Neutrophil (primary cell): ENCODE measurements around the gene NYAP2.

Experiments
- H3K27ac ChIP-seq: fragments of 200-600 bp; sonication (generic); 2 replicates; pipeline ENCODE4 v1.5.1; 2016; ENCODE audit warnings: mild to moderate bottlenecking, moderate library complexity
- H3K27me3 ChIP-seq: fragments of 200-600 bp; sonication (generic); 2 replicates; pipeline ENCODE4 v1.6.0; 2016; ENCODE audit warnings: mild to moderate bottlenecking
- H3K36me3 ChIP-seq: fragments of 200-600 bp; sonication (generic); 2 replicates; pipeline ENCODE4 v1.5.1; 2017
- H3K4me1 ChIP-seq, 2 experiments: fragments of 200-600 bp in 1 of 2; sonication (generic) in 1 of 2; 1 replicate in 1 of 2; 2 replicates in 1 of 2; pipeline versions ENCODE4 v1.5.1 to v1.6.1; 2013 to 2016; ENCODE audit warnings: low read depth in 1 of 2, low read length in 1 of 2, mild to moderate bottlenecking in 1 of 2, moderate library complexity in 1 of 2; ENCODE audit not compliant: control insufficient read depth in 1 of 2, insufficient read depth in 1 of 2
- H3K4me3 ChIP-seq, 2 experiments: fragments of 200-600 bp in 1 of 2; sonication (generic) in 1 of 2; 1 replicate in 1 of 2; 2 replicates in 1 of 2; pipeline ENCODE4 v1.5.1; 2013 to 2016; ENCODE audit warnings: low read depth in 1 of 2, low read length in 1 of 2, mild to moderate bottlenecking in 1 of 2, moderate library complexity in 1 of 2
- H3K9me3 ChIP-seq: fragments of 200-600 bp; sonication (generic); 2 replicates; pipeline ENCODE4 v1.5.1; 2016
- CTCF ChIP-seq: fragments of 200-600 bp; sonication (generic); IDR thresholded peaks from 2 replicates; pipeline ENCODE4 v1.5.1; 2016; ENCODE audit warnings: antibody characterized with exemption

Gene NYAP2

GRCh38 chr2:225534037-225534436, 134.5 kb downstream of the NYAP2 start:
- no peak overlapping the region for H3K27ac ChIP-seq
- H3K4me1 ChIP-seq = no peaks in the 10 kb centered on the region
- no peak overlapping the region for H3K4me3 ChIP-seq
- H3K27me3 ChIP-seq = no peaks in the 10 kb centered on the region
- TF ChIP-seq CTCF = no peak
- H3K36me3 ChIP-seq = no peaks in the 10 kb centered on the region
- no peaks in the 10 kb centered on the region for H3K9me3 ChIP-seq

- Histone ChIP-seq H3K27me3 (no peaks in the 10 kb centered on the region), H3K9me3 (no peaks in the 10 kb centered on the region), H3K27ac (no peak overlapping the region), H3K36me3 (no peaks in the 10 kb centered on the region), H3K4me3 (no peak overlapping the region), H3K4me1 (no peaks in the 10 kb centered on the region)
- TF ChIP-seq CTCF = no peak
Observed at GRCh38 chr2:225534697-225535096, 135.2 kb downstream of the NYAP2 start.

- no peak overlapping the region for H3K4me3 ChIP-seq
- H3K27ac ChIP-seq = no peak overlapping the region
- no peak for TF ChIP-seq CTCF
- H3K9me3 ChIP-seq = no peaks in the 10 kb centered on the region
- H3K36me3 ChIP-seq = no peaks in the 10 kb centered on the region
- H3K27me3 ChIP-seq = no peaks in the 10 kb centered on the region
- H3K4me1 ChIP-seq = no peaks in the 10 kb centered on the region
Observed at GRCh38 chr2:225536036-225536435, 136.5 kb downstream of the NYAP2 start.

- TF ChIP-seq CTCF = no peak
- no peak overlapping the region for H3K27ac ChIP-seq
Observed at GRCh38 chr2:225543626-225544025, 144.1 kb downstream of the NYAP2 start.

GRCh38 chr2:225556461-225556860, 157.0 kb downstream of the NYAP2 start:
- TF ChIP-seq CTCF = no peak
- no peaks in the 10 kb centered on the region for H3K9me3 ChIP-seq
- no peaks in the 10 kb centered on the region for H3K27me3 ChIP-seq
- no peak overlapping the region for H3K4me3 ChIP-seq
- no peaks in the 10 kb centered on the region for H3K36me3 ChIP-seq
- no peak overlapping the region for H3K27ac ChIP-seq
- H3K4me1 ChIP-seq = no peaks in the 10 kb centered on the region

More at GRCh38 chr2:225543626-225544025, 144.1 kb downstream of the NYAP2 start:
- H3K4me1 ChIP-seq = no peaks in the 10 kb centered on the region
- H3K27me3 ChIP-seq = no peaks in the 10 kb centered on the region
- no peaks in the 10 kb centered on the region for H3K9me3 ChIP-seq
- H3K36me3 ChIP-seq = no peaks in the 10 kb centered on the region
- H3K4me3 ChIP-seq = no peak overlapping the region
